Progenitor cell of endocrine pancreas (in vitro differentiated cells): ENCODE results near the gene EHF. TPM values are rescaled to one million over a fixed set of nuclear protein-coding genes. Genes with fewer than 3 reads are reported as not detected.

Source experiments
- DNase-seq: peaks from one replicate; pipeline ENCODE4 v3.0.0; 2021; ENCODE audit warnings: low spot score; ENCODE audit not compliant: unreplicated experiment
- H3K27ac Mint-ChIP-seq: 2 replicates; pipeline ENCODE4 v1.8.0; 2021; ENCODE audit warnings: mild to moderate bottlenecking, moderate library complexity, mixed read lengths
- H3K27me3 Mint-ChIP-seq: 2 replicates; pipeline ENCODE4 v1.8.0; 2021; ENCODE audit warnings: mixed read lengths
- H3K36me3 Mint-ChIP-seq: 2 replicates; pipeline ENCODE4 v1.8.0; 2022; ENCODE audit warnings: mixed read lengths; ENCODE audit not compliant: insufficient read depth
- H3K4me1 Mint-ChIP-seq: 2 replicates; pipeline ENCODE4 v1.8.0; 2021; ENCODE audit warnings: low read depth, mixed read lengths
- H3K4me3 Mint-ChIP-seq: 2 replicates; pipeline ENCODE4 v1.8.0; 2021; ENCODE audit warnings: low read depth, mild to moderate bottlenecking, moderate library complexity, mixed read lengths
- H3K9me3 Mint-ChIP-seq: 2 replicates; pipeline ENCODE4 v1.8.0; 2021; ENCODE audit warnings: low read depth, mixed read lengths
- total RNA-seq: library from RNA; stranded (reverse); gene quantifications from 2 replicates; pipeline ENCODE4 v1.2.1, GENCODE V29; 2021
- TF ChIP-seq, protein P1 (sequence below): fragments of 200-600 bp; sonication (generic); IDR thresholded peaks from one replicate; pipeline ENCODE4 v1.5.0; 2021; ENCODE audit warnings: antibody characterized with exemption, mild to moderate bottlenecking; ENCODE audit not compliant: unreplicated experiment

Gene EHF
- total RNA-seq, 1 donor from 2014 or later = 18.6 TPM

DNA sequence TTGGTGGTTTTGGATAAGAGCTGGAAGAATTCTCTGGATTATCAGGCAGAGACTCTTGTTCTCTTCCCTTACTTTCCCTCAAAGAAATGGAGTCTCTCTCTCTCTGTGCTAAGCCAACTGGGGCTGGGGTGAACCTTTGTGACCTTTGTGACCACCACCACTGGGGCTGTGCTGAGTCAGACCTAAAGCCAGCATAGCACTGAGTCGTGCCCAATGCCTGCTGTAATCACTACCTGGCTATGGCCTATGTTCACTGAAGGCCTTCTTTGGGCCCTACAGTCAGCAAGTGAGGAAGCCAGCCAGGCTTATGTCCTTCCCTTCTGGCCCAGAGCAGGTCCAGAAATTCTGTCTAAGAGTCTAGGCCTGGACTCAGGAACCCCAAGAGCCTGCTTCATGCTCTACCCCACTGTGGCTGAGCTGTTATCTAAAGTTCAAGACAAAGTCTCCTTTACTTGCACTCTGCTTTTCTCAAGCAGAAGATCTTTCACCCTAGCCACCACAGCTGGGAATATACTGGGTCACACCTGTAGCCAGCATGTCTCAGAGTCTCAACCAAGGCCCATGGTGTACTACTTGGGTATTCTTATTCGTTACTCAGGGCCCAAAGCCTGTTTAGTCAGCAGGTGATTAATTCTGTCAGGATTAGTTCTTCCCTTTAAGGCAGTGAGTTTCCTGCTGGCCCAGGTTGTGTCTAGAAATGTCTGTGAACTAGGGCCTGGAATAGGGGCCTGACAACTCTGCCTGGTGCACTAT lies 86.0 kb downstream of the EHF start:
- TF ChIP-seq, protein P1, sequence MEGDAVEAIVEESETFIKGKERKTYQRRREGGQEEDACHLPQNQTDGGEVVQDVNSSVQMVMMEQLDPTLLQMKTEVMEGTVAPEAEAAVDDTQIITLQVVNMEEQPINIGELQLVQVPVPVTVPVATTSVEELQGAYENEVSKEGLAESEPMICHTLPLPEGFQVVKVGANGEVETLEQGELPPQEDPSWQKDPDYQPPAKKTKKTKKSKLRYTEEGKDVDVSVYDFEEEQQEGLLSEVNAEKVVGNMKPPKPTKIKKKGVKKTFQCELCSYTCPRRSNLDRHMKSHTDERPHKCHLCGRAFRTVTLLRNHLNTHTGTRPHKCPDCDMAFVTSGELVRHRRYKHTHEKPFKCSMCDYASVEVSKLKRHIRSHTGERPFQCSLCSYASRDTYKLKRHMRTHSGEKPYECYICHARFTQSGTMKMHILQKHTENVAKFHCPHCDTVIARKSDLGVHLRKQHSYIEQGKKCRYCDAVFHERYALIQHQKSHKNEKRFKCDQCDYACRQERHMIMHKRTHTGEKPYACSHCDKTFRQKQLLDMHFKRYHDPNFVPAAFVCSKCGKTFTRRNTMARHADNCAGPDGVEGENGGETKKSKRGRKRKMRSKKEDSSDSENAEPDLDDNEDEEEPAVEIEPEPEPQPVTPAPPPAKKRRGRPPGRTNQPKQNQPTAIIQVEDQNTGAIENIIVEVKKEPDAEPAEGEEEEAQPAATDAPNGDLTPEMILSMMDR = no peak
- peaks cover 1% of the 10 kb centered on the region for H3K4me1 Mint-ChIP-seq
- H3K27ac Mint-ChIP-seq = no peak overlapping the region
- no peaks in the 10 kb centered on the region for H3K27me3 Mint-ChIP-seq
- H3K36me3 Mint-ChIP-seq = peaks cover 80% of the 10 kb centered on the region
- DNase-seq = no peak
- no peak overlapping the region for H3K4me3 Mint-ChIP-seq
- peaks cover 51% of the 10 kb centered on the region for H3K9me3 Mint-ChIP-seq

DNA sequence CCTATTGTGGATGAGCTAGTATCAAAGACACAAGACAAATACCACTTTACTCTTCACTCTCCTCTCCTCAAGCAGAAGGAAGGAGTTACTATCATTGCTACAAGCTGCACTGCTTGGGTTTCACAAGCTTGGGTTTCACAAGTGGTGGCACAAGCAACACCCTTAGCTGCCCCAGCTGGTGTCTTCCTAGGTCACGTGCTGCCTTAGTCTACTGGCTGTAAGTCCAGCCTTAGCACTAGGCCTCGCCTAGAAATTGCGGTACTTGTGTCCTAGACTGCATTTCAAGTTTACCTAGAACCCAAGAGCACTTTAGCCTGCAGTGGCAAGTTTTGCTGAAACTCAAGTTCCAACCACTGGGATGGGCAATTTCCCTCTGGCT lies 86.6 kb downstream of the EHF start:
- Mint-ChIP-seq H3K36me3 (peaks cover 80% of the 10 kb centered on the region), H3K4me3 (no peak overlapping the region), H3K9me3 (peaks cover 56% of the 10 kb centered on the region), H3K27me3 (no peaks in the 10 kb centered on the region), H3K27ac (no peak overlapping the region), H3K4me1 (peaks cover 1% of the 10 kb centered on the region)
- no peak for DNase-seq
- TF ChIP-seq, protein P1 = no peak

Other genes starting within 250 kb of the EHF start
- 44.1 and 51.8 TPM in 2 replicates for gene CAT, start 182.2 kb upstream of the EHF start, total RNA-seq
- gene ELF5, start 107.3 kb upstream of the EHF start, total RNA-seq = 1.8 and 2.1 TPM in 2 replicates